Ecto neural progenitor cell (in vitro differentiated cells): ENCODE results near the gene NCLN.
"Not testable (repeated sequence)": the region's sequence is repeated elsewhere in the genome, so short reads cannot be mapped to it uniquely, and the experiment has no call there.

Experiments used
- DNase-seq: peaks from one replicate; pipeline ENCODE4 v3.0.0-alpha.2; 2018; ENCODE audit warnings: low spot score

NCLN gene

GRCh38 chr19:3198901-3199700, 13.4 kb downstream of the NCLN start:
- no peak for DNase-seq

- DNase-seq, result no peak
These were observed 15.5 kb downstream of the NCLN start for GRCh38 chr19:3201072-3201700.

GRCh38 chr19:3201911-3202310, 16.2 kb downstream of the NCLN start:
- no peak for DNase-seq

- no peak for DNase-seq
These were observed 16.6 kb downstream of the NCLN start for GRCh38 chr19:3202346-3202745.

- not testable (repeated sequence) for DNase-seq
These were observed 17.2 kb downstream of the NCLN start for GRCh38 chr19:3202895-3203294.

GRCh38 chr19:3203805-3204645, 18.3 kb downstream of the NCLN start:
- DNase-seq, result no peak

GRCh38 chr19:3204646-3205275, 19.0 kb downstream of the NCLN start:
- no peak for DNase-seq

- DNase-seq, result no peak
These were observed 20.7 kb downstream of the NCLN start for GRCh38 chr19:3206216-3206953.

- no peak for DNase-seq
These were observed 21.9 kb downstream of the NCLN start for GRCh38 chr19:3207461-3208242.

- no peak for DNase-seq
These were observed 22.8 kb downstream of the NCLN start for GRCh38 chr19:3208317-3209207.

GRCh38 chr19:3210347-3211017, 24.8 kb downstream of the NCLN start:
- DNase-seq, result peak; percentile 66

GRCh38 chr19:3211191-3211590, 25.5 kb downstream of the NCLN start:
- DNase-seq, result no peak

- no peak for DNase-seq
These were observed 27.4 kb downstream of the NCLN start for GRCh38 chr19:3213159-3213558.

- DNase-seq, result no peak
These were observed 31.1 kb downstream of the NCLN start for GRCh38 chr19:3216874-3217273.

- DNase-seq, result no peak
These were observed 34.8 kb downstream of the NCLN start for GRCh38 chr19:3220576-3220975.

- DNase-seq, result not testable (repeated sequence)
These were observed 35.8 kb downstream of the NCLN start for GRCh38 chr19:3221576-3221975.

- DNase-seq, result no peak
These were observed 37.0 kb downstream of the NCLN start for GRCh38 chr19:3222709-3223108.

- DNase-seq, result peak; percentile 82
These were observed 38.8 kb downstream of the NCLN start, which contains the start of gene CELF5 for GRCh38 chr19:3224346-3225168. TSS of gene CELF5 (plus strand) at chr19:3224661. CDS start at chr19:3224740, 79 bp downstream.
